ENCODE data around the gene NUCKS1. TPM values are rescaled to one million over a fixed set of nuclear protein-coding genes. Genes with fewer than 3 reads are reported as not detected.

NUCKS1 gene
- total RNA-seq, 1 experiment from 2014 or later: 427 TPM

GRCh38 chr1:205698921-205699320 lies 51.1 kb downstream of the NUCKS1 start:
- no peak overlapping the region for H3K4ac ChIP-seq (ENCODE audit: low read depth, low read length)
- H2BK20ac ChIP-seq (ENCODE audit: low read depth, low read length, poor library complexity, severe bottlenecking): no peak overlapping the region
- no peak overlapping the region for H3K4me3 Mint-ChIP-seq
- no peaks in the 10 kb centered on the region for H3K79me2 ChIP-seq (ENCODE audit: insufficient read depth, low read length)
- H3K4me1 Mint-ChIP-seq: peaks cover 30 to 38% of the 10 kb centered on the region in 2 experiments
- H2BK12ac ChIP-seq (ENCODE audit: insufficient read length, low read depth, low read length): no peak overlapping the region
- H2AFZ ChIP-seq (ENCODE audit: low read length): no peak overlapping the region
- no peak overlapping the region for H2BK5ac ChIP-seq (ENCODE audit: insufficient read length, low read length)
- no peak overlapping the region for H3T11ph ChIP-seq (ENCODE audit: low read length)
- H3K18ac ChIP-seq (ENCODE audit: insufficient read length, low read depth, low read length): no peak overlapping the region
- no peak overlapping the region for H2AK5ac ChIP-seq (ENCODE audit: insufficient read length, low read length)
- no peak overlapping the region for H2BK15ac ChIP-seq (ENCODE audit: low read depth, low read length)
- no peak overlapping the region for H3K23ac ChIP-seq (ENCODE audit: insufficient read length, low read depth, low read length)
- H3K27ac Mint-ChIP-seq: no peak overlapping the region
- H3K9me3 Mint-ChIP-seq: no peaks in the 10 kb centered on the region
- no peak overlapping the region for H3K4me2 ChIP-seq (ENCODE audit: insufficient read depth, insufficient read length, low read length)
- no peak overlapping the region for H3K27ac ChIP-seq (ENCODE audit: insufficient read length, low read depth, low read length)
- H3K4me1 ChIP-seq (ENCODE audit: insufficient read depth, low read length): peaks cover 6% of the 10 kb centered on the region
- H3K36me3 Mint-ChIP-seq (ENCODE audit: insufficient read depth in 1 of 3, low read depth in 3 of 3): no peaks in the 10 kb centered on the region
- H3K56ac ChIP-seq (ENCODE audit: insufficient read length, low read depth, low read length): no peak overlapping the region
- H3K23me2 ChIP-seq (ENCODE audit: insufficient read length, low read depth, low read length, poor library complexity, severe bottlenecking): no peaks in the 10 kb centered on the region
- H4K5ac ChIP-seq (ENCODE audit: insufficient read length, low read depth, low read length): no peak overlapping the region
- no peaks in the 10 kb centered on the region for H3K9me3 ChIP-seq (ENCODE audit: control insufficient read depth, low read depth, low read length)
- WGBS (ENCODE audit: extremely low coverage, insufficient read length, low lambda C conversion rate): no CpG with 5 or more reads among the region's 4 CpGs
- no peak overlapping the region for H4K91ac ChIP-seq (ENCODE audit: insufficient read length, low read depth, low read length)
- no peak overlapping the region for H3K14ac ChIP-seq (ENCODE audit: insufficient read depth, low read length)
- DNase-seq: no peak
- H3K27me3 ChIP-seq (ENCODE audit: insufficient read depth, low read length): no peaks in the 10 kb centered on the region
- H4K8ac ChIP-seq (replicated peaks; ENCODE audit: insufficient read length, low read depth, low read length): no peak overlapping the region
- peaks cover 2% of the 10 kb centered on the region; the same call in 1 of the 2 replicates for H3K27me3 Mint-ChIP-seq (ENCODE audit: low read depth)
- TF ChIP-seq CTCF (conservative IDR thresholded peaks at IDR 0.05): no peak
- H2BK120ac ChIP-seq (ENCODE audit: low read depth, low read length, poor library complexity, severe bottlenecking): no peak overlapping the region
- H4K20me1 ChIP-seq (ENCODE audit: control insufficient read depth, insufficient read depth, insufficient read length): no peaks in the 10 kb centered on the region
- no peaks in the 10 kb centered on the region for H3K79me1 ChIP-seq (ENCODE audit: insufficient read depth, low read depth, low read length, poor library complexity, severe bottlenecking)
- no peak overlapping the region for H3K9ac ChIP-seq (ENCODE audit: extremely low read depth, insufficient read length, low read length)

All from H9 (cell line).